Measurements from ENCODE around the gene CACNA1D.
"Not testable (repeated sequence)": the region's sequence is repeated elsewhere in the genome, so short reads cannot be mapped to it uniquely, and the experiment has no call there.

CACNA1D gene

GRCh38 chr3:53552730-53553129 is 58.3 kb downstream of the CACNA1D start:
- Mint-ChIP-seq H3K4me3 (no peak overlapping the region), H3K4me1 (peaks cover 11% of the 10 kb centered on the region), H3K36me3 (no peaks in the 10 kb centered on the region), H3K9me3 (peaks cover 2% of the 10 kb centered on the region), H3K27me3 (peaks cover 3% of the 10 kb centered on the region), H3K27ac (peak overlapping the region; percentile 51)
- ATAC-seq (ENCODE audit: low read depth) (no peak), DNase-seq (ENCODE audit: low spot score in 2 of 2) (no peak)

DNA sequence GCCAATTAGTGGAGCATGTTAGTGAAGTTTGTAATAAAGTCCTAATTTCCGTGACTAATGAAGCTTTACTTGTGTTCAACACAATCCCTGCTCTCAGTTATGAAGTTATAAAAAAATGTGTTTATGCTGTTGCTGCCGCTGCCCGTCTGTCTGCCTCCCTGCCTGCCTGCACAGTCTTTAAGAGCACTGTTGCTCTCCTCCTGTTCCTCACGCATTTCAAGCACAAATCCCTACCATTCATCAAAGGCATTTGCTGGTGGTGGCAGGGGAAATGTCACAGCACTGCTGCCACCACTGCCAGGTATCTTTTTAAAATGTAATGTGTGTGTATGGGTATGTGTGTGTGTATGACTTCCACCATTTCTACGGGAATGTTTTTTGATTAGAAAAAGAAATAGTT is 58.8 kb downstream of the CACNA1D start:
- peaks cover 2% of the 10 kb centered on the region for H3K27me3 Mint-ChIP-seq
- peak overlapping the region; percentile 99 for H3K27ac Mint-ChIP-seq
- peaks cover 2% of the 10 kb centered on the region for H3K9me3 Mint-ChIP-seq
- DNase-seq (ENCODE audit: low spot score in 2 of 2) (no peak), ATAC-seq (ENCODE audit: low read depth) (no peak)
- H3K36me3 Mint-ChIP-seq = no peaks in the 10 kb centered on the region
- peaks cover 11% of the 10 kb centered on the region for H3K4me1 Mint-ChIP-seq
- H3K4me3 Mint-ChIP-seq = no peak overlapping the region

- no peaks in the 10 kb centered on the region for H3K27me3 Mint-ChIP-seq
- peak overlapping the region; percentile 65 for H3K4me3 Mint-ChIP-seq
- H3K27ac Mint-ChIP-seq = peak overlapping the region; percentile 99
- peaks cover 5% of the 10 kb centered on the region for H3K9me3 Mint-ChIP-seq
- ATAC-seq (ENCODE audit: low read depth) (peak; percentile 89), DNase-seq (ENCODE audit: low spot score in 2 of 2) (peak in 1 of 2 donors; percentile 25)
- peaks cover 11% of the 10 kb centered on the region for H3K4me1 Mint-ChIP-seq
- no peaks in the 10 kb centered on the region for H3K36me3 Mint-ChIP-seq
Measured at GRCh38 chr3:53554559-53555067, 60.2 kb downstream of the CACNA1D start.

GRCh38 chr3:53555068-53555588 is 60.7 kb downstream of the CACNA1D start:
- peak in 1 of 2 donors; percentile 3 for DNase-seq (ENCODE audit: low spot score in 2 of 2)
- peaks cover 2% of the 10 kb centered on the region for H3K36me3 Mint-ChIP-seq
- H3K27me3 Mint-ChIP-seq = no peaks in the 10 kb centered on the region
- ATAC-seq (ENCODE audit: low read depth) = peak; percentile 70
- peak overlapping the region; percentile 11 for H3K4me3 Mint-ChIP-seq
- H3K9me3 Mint-ChIP-seq = peaks cover 6% of the 10 kb centered on the region
- peaks cover 11% of the 10 kb centered on the region for H3K4me1 Mint-ChIP-seq
- H3K27ac Mint-ChIP-seq = peak overlapping the region; percentile 99

GRCh38 chr3:53566461-53567145 is 72.2 kb downstream of the CACNA1D start:
- Mint-ChIP-seq H3K9me3 (no peaks in the 10 kb centered on the region), H3K4me3 (no peak overlapping the region)

GRCh38 chr3:53570081-53570480 is 75.7 kb downstream of the CACNA1D start:
- H3K4me3 Mint-ChIP-seq = no peak overlapping the region
- H3K4me1 Mint-ChIP-seq = no peaks in the 10 kb centered on the region
- DNase-seq (ENCODE audit: low spot score in 2 of 2) (no peak), ATAC-seq (ENCODE audit: low read depth) (no peak)
- H3K36me3 Mint-ChIP-seq = no peaks in the 10 kb centered on the region
- H3K27me3 Mint-ChIP-seq = peaks cover 7% of the 10 kb centered on the region
- H3K9me3 Mint-ChIP-seq = no peaks in the 10 kb centered on the region
- H3K27ac Mint-ChIP-seq = no peak overlapping the region

More at GRCh38 chr3:53566461-53567145, 72.2 kb downstream of the CACNA1D start:
- H3K4me1 Mint-ChIP-seq = no peaks in the 10 kb centered on the region
- no peak for ATAC-seq (ENCODE audit: low read depth)
- H3K27ac Mint-ChIP-seq = no peak overlapping the region
- H3K36me3 Mint-ChIP-seq = no peaks in the 10 kb centered on the region
- peaks cover 7% of the 10 kb centered on the region for H3K27me3 Mint-ChIP-seq
- DNase-seq (ENCODE audit: low spot score in 2 of 2) = no peak

- Mint-ChIP-seq H3K27ac (no peak overlapping the region), H3K4me1 (no peaks in the 10 kb centered on the region), H3K9me3 (no peaks in the 10 kb centered on the region), H3K27me3 (peaks cover 10% of the 10 kb centered on the region), H3K36me3 (no peaks in the 10 kb centered on the region), H3K4me3 (no peak overlapping the region)
- DNase-seq (ENCODE audit: low spot score in 2 of 2) = no peak
- no peak for ATAC-seq (ENCODE audit: low read depth)
Measured at GRCh38 chr3:53570709-53571108, 76.3 kb downstream of the CACNA1D start.

GRCh38 chr3:53571264-53571663 is 76.9 kb downstream of the CACNA1D start:
- DNase-seq (ENCODE audit: low spot score in 2 of 2) = no peak
- Mint-ChIP-seq H3K9me3 (no peaks in the 10 kb centered on the region), H3K27me3 (peaks cover 8% of the 10 kb centered on the region), H3K4me3 (no peak overlapping the region), H3K4me1 (no peaks in the 10 kb centered on the region), H3K36me3 (no peaks in the 10 kb centered on the region), H3K27ac (no peak overlapping the region)
- no peak for ATAC-seq (ENCODE audit: low read depth)

- H3K36me3 Mint-ChIP-seq; H3K27ac Mint-ChIP-seq; ATAC-seq (ENCODE audit: low read depth); H3K4me3 Mint-ChIP-seq; DNase-seq (ENCODE audit: low spot score in 2 of 2); H3K4me1 Mint-ChIP-seq; H3K27me3 Mint-ChIP-seq; H3K9me3 Mint-ChIP-seq: not testable (repeated sequence)
Measured at GRCh38 chr3:53572184-53572583, 77.8 kb downstream of the CACNA1D start.

DNA sequence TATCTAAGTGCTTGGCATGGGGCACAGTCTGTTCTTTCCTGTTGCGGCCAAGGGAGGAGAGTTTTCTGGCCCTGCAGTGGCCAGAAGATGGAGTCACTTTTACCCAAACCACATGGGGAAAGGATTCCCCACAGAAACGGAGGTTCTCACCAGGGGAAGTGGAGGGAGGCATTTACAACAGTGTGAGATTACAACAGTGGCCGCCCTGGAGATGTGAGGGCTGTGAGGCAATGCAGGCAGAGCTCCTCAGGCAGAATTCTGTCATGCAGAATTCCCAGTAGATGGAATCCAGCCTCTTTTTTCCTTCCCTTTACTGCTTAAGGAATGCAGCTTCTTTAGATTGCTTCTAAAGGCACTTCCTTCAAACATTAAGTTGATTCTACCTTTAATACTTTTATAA is 83.1 kb downstream of the CACNA1D start:
- DNase-seq (ENCODE audit: low spot score in 2 of 2) (no peak), ATAC-seq (ENCODE audit: low read depth) (no peak)
- H3K4me3 Mint-ChIP-seq = no peak overlapping the region
- no peak overlapping the region for H3K27ac Mint-ChIP-seq
- H3K4me1 Mint-ChIP-seq = no peaks in the 10 kb centered on the region
- no peaks in the 10 kb centered on the region for H3K36me3 Mint-ChIP-seq
- H3K27me3 Mint-ChIP-seq = peaks cover 5% of the 10 kb centered on the region
- no peaks in the 10 kb centered on the region for H3K9me3 Mint-ChIP-seq

GRCh38 chr3:53579636-53580035 is 85.2 kb downstream of the CACNA1D start:
- peaks cover 7% of the 10 kb centered on the region for H3K27me3 Mint-ChIP-seq
- no peak for ATAC-seq (ENCODE audit: low read depth)
- H3K36me3 Mint-ChIP-seq = no peaks in the 10 kb centered on the region
- DNase-seq (ENCODE audit: low spot score in 2 of 2) = no peak
- no peaks in the 10 kb centered on the region for H3K4me1 Mint-ChIP-seq
- H3K4me3 Mint-ChIP-seq = no peak overlapping the region
- no peak overlapping the region for H3K27ac Mint-ChIP-seq
- H3K9me3 Mint-ChIP-seq = no peaks in the 10 kb centered on the region

DNA sequence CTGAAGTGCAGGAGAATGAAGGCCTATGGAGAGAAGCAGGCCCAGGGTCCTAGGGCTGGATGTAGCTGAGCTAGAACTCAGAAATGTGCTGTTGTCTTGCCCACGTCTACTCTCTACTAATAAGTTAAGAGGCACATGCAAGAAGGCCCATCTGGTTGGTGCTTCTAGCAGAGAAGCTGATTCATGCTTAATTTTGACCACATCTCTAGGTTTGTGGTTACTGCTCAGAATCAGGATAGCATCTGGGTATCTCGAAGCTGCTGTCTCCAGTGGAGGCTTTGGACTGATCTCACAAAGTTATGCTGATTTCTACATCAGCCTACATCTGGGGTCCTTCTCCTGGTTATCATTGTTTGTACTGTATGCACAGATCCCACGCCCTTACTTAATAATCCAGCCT is 87.3 kb downstream of the CACNA1D start:
- Mint-ChIP-seq H3K9me3 (no peaks in the 10 kb centered on the region), H3K4me1 (no peaks in the 10 kb centered on the region), H3K4me3 (no peak overlapping the region), H3K27ac (no peak overlapping the region), H3K27me3 (peaks cover 2% of the 10 kb centered on the region), H3K36me3 (no peaks in the 10 kb centered on the region)
- no peak for DNase-seq (ENCODE audit: low spot score in 2 of 2)
- ATAC-seq (ENCODE audit: low read depth) = no peak

DNA sequence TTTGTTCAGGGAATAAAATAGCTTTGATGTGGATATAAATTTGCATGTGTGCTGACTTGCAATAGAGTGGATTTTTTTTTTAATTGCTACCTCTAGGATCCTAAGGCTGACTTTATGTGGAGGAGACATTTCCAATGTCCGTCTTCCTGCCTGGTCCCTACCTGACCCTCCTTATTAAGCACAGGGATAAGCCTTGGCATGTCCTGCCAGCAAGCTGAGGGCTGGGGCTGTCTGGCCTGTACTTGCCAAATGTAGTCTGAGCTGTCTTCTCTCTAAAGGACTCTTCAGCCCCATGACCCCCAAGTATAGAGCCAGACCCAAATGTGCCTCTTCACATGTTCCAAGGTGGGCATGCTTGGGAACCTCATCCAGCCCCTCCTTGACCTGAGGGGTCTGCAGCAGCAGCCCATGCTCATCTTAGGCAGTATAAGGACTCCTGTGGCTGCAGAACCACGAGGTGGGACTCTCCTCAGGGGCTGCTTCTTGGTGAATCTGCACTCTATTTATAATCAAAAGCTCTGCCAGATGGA is 88.8 kb downstream of the CACNA1D start:
- Mint-ChIP-seq H3K36me3 (no peaks in the 10 kb centered on the region), H3K27ac (no peak overlapping the region), H3K9me3 (no peaks in the 10 kb centered on the region), H3K4me1 (no peaks in the 10 kb centered on the region), H3K27me3 (peaks cover 2% of the 10 kb centered on the region), H3K4me3 (no peak overlapping the region)
- DNase-seq (ENCODE audit: low spot score in 2 of 2) (no peak), ATAC-seq (ENCODE audit: low read depth) (no peak)

- H3K4me1 Mint-ChIP-seq = no peaks in the 10 kb centered on the region
- H3K36me3 Mint-ChIP-seq = no peaks in the 10 kb centered on the region
- DNase-seq (ENCODE audit: low spot score in 2 of 2) = no peak
- ATAC-seq (ENCODE audit: low read depth) = no peak
- H3K27me3 Mint-ChIP-seq = peaks cover 3% of the 10 kb centered on the region
- no peak overlapping the region for H3K4me3 Mint-ChIP-seq
- no peak overlapping the region for H3K27ac Mint-ChIP-seq
- H3K9me3 Mint-ChIP-seq = no peaks in the 10 kb centered on the region
Measured at GRCh38 chr3:53585049-53585448, 90.6 kb downstream of the CACNA1D start.

Data from memory B cell (primary cell).